ENCODE data around the gene NDUFB6. TPM values are rescaled to one million over a fixed set of nuclear protein-coding genes. Genes with fewer than 3 reads are reported as not detected.

Gene NDUFB6
- total and polyA plus RNA-seq, 2 of the 4 experiments (the other 2 are of a cell fraction) = 24.2 to 51.0 TPM

- peak overlapping the region; percentile 91 for H3K27ac ChIP-seq (ENCODE audit: insufficient read depth, low read length)
- ATAC-seq (ENCODE audit: low read depth) (peak; percentile 33), DNase-seq (peak; percentile 17)
- H2BK20ac ChIP-seq (ENCODE audit: low read depth, low read length) = no peak overlapping the region
- H2BK15ac ChIP-seq (ENCODE audit: low read depth, low read length) = no peak overlapping the region
- WGBS, 2 experiments (ENCODE audit: extremely low coverage in 2 of 2, insufficient read length in 1 of 2) = 45% methylated on average over 12 of the region's 22 CpGs; no CpG with 5 or more reads in 1 of the 2 experiments
- dilution Hi-C loops (cut with HindIII; ENCODE audit: low sequenced_read_pairs, unreplicated experiment) = no loop called here
- TSS peak; percentile 59 for BruUV-seq (replicated peaks)
- ChIA-PET POLR2A (ENCODE audit: unreplicated experiment) (interaction anchor here (1.2 kb wide), 1 partner anchor 9 kb away, joined by 3 read pairs; no protein-coding TSS in a partner anchor), CTCF (interaction anchor here (1.3 kb wide), 1 partner anchor 146 kb away, joined by 4 read pairs; no protein-coding TSS in a partner anchor)
- H2BK5ac ChIP-seq (ENCODE audit: low read depth, low read length, poor library complexity, severe bottlenecking) = peak overlapping the region; percentile 81
- H3K4me1 ChIP-seq (ENCODE audit: control insufficient read depth, insufficient read depth, low read length) = peaks cover 3% of the 10 kb centered on the region
- H2AK5ac ChIP-seq (ENCODE audit: low read depth, low read length) = peak overlapping the region; percentile 10; the same call in 1 of the 2 replicates
- H3K4ac ChIP-seq (ENCODE audit: low read depth, low read length) = peak overlapping the region; percentile 4
- no peak overlapping the region for H3K18ac ChIP-seq (ENCODE audit: low read depth, low read length)
- in situ Hi-C loops (cut with MboI; ENCODE audit: low sequenced_read_pairs) = no loop called here
- H3K27me3 ChIP-seq (ENCODE audit: control insufficient read depth, insufficient read depth, low read length) = no peaks in the 10 kb centered on the region
- no peaks in the 10 kb centered on the region for H4K20me1 ChIP-seq (ENCODE audit: insufficient read depth, low read length)
- peak overlapping the region; percentile 42 for H4K5ac ChIP-seq (ENCODE audit: low read depth, low read length)
- H3K23ac ChIP-seq (ENCODE audit: low read depth, low read length) = peak overlapping the region; percentile 81; the same call in 1 of the 2 replicates
- H3K14ac ChIP-seq (replicated peaks; ENCODE audit: low read depth, low read length) = peak overlapping the region; percentile 75
- peak overlapping the region; percentile 92 for H3K9ac ChIP-seq (ENCODE audit: low read depth, low read length)
- H2AK9ac ChIP-seq (replicated peaks; ENCODE audit: low read depth, low read length, poor library complexity) = peak overlapping the region; percentile 52
- H3K56ac ChIP-seq (ENCODE audit: extremely low read depth, insufficient read depth, low read length) = peak overlapping the region; percentile 82; the same call in 1 of the 2 replicates
- H3K36me3 ChIP-seq (ENCODE audit: control insufficient read depth, insufficient read depth, low read length) = no peaks in the 10 kb centered on the region
- H3K9me1 ChIP-seq (ENCODE audit: insufficient read depth, low read length) = no peaks in the 10 kb centered on the region
- H2AFZ ChIP-seq (replicated peaks; ENCODE audit: low read length, poor library complexity) = peak overlapping the region; percentile 60
- 0 out of 2 replicates have a peak overlapping the region, but pooled peaks have one; percentile 3 for H2BK120ac ChIP-seq (ENCODE audit: low read depth, low read length)
- H3K4me3 ChIP-seq (ENCODE audit: insufficient read depth, low read depth, low read length) = peak overlapping the region; percentile 86
- H3K4me2 ChIP-seq (ENCODE audit: low read depth, low read length) = peak overlapping the region; percentile 90
- peak overlapping the region; percentile 31 to 69; a peak in 2 of 4 replicates for H4K8ac ChIP-seq (ENCODE audit: low read depth in 2 of 2, low read length in 2 of 2)
- H3K9me3 ChIP-seq (ENCODE audit: control insufficient read depth, insufficient read depth, low read length) = no peaks in the 10 kb centered on the region
- H4K91ac ChIP-seq (ENCODE audit: insufficient read depth, low read depth, low read length) = 0 out of 2 replicates have a peak overlapping the region, but pooled peaks have one; percentile 8
- peaks cover 31 to 32% of the 10 kb centered on the region in 2 experiments for H3K79me1 ChIP-seq (ENCODE audit: low read depth in 1 of 2, low read length in 2 of 2)
- intact Hi-C loops (cut with micrococcal nuclease) = no loop called here
- TF ChIP-seq RCOR1 (IDR thresholded peaks at IDR 0.05; ENCODE audit: insufficient replicate concordance, low read length) (no peak), CTCF (conservative IDR thresholded peaks at IDR 0.05; ENCODE audit: low read depth, low read length) (no peak), MAFK (IDR thresholded peaks at IDR 0.05; ENCODE audit: low read depth, low read length) (no peak), RAD21 (IDR thresholded peaks at IDR 0.05; ENCODE audit: low read length) (no peak), CEBPB (IDR thresholded peaks at IDR 0.05; ENCODE audit: low read depth, low read length) (no peak), USF2 (IDR thresholded peaks at IDR 0.05; ENCODE audit: low read depth, low read length) (no peak), CHD1 (IDR thresholded peaks at IDR 0.05; ENCODE audit: low read depth, low read length) (no peak), BHLHE40 (IDR thresholded peaks at IDR 0.05; ENCODE audit: low read depth, low read length) (no peak), FOS (IDR thresholded peaks at IDR 0.05; ENCODE audit: low read depth, low read length) (no peak), POLR2A (IDR thresholded peaks at IDR 0.05; ENCODE audit: low read depth, low read length) (no peak), NFE2L2 (IDR thresholded peaks at IDR 0.05; ENCODE audit: low read depth, low read length) (no peak), ELK1 (IDR thresholded peaks at IDR 0.05; ENCODE audit: borderline replicate concordance, low read depth, low read length) (no peak), MAZ (IDR thresholded peaks at IDR 0.05; ENCODE audit: borderline replicate concordance, low read depth, low read length) (no peak), MXI1 (IDR thresholded peaks at IDR 0.05; ENCODE audit: borderline replicate concordance, low read depth, low read length) (no peak)
Observed at GRCh38 chr9:32524892-32525708, 47.9 kb downstream of the NDUFB6 start.

All from IMR-90 (cell line).